Measurements from ENCODE around the gene SLC35D3.

Gene SLC35D3

GRCh38 chr6:136886091-136886490 is 36.0 kb upstream of the SLC35D3 start:
- no peaks in the 10 kb centered on the region for H3K79me2 ChIP-seq (ENCODE audit: low read length)
- no peaks in the 10 kb centered on the region for H3K36me3 ChIP-seq (replicated peaks; ENCODE audit: insufficient read depth, low read length)
- H3K4me3 ChIP-seq (ENCODE audit: low read length), result no peak overlapping the region
- H3K27me3 ChIP-seq (replicated peaks; ENCODE audit: insufficient read depth, low read length), result no peaks in the 10 kb centered on the region
- H3K9ac ChIP-seq (ENCODE audit: low read length), result no peak overlapping the region
- no peak overlapping the region for H3K4me2 ChIP-seq (ENCODE audit: low read depth, low read length)
- H3K4me1 ChIP-seq (ENCODE audit: low read length), result no peaks in the 10 kb centered on the region
- H3F3A ChIP-seq (ENCODE audit: insufficient read depth, low read length), result no peaks in the 10 kb centered on the region
- H3K27ac ChIP-seq (ENCODE audit: low read length), result no peak overlapping the region
- no peaks in the 10 kb centered on the region for H3K9me3 ChIP-seq (replicated peaks; ENCODE audit: insufficient read depth, low read length)
- H3K9me2 ChIP-seq (replicated peaks; ENCODE audit: insufficient read depth, low read length), result no peaks in the 10 kb centered on the region
- no peaks in the 10 kb centered on the region for H4K20me1 ChIP-seq (ENCODE audit: insufficient read depth, low read length)
- TF ChIP-seq EZH2phosphoT487 (IDR thresholded peaks at IDR 0.05; ENCODE audit: low read length) (no peak), CTCF (IDR thresholded peaks at IDR 0.05; ENCODE audit: low read length) (no peak)
- no peak for DNase-seq
- no peak overlapping the region for H2AFZ ChIP-seq (ENCODE audit: low read length)

- no peak for DNase-seq
- TF ChIP-seq EZH2phosphoT487 (IDR thresholded peaks at IDR 0.05; ENCODE audit: low read length), result no peak
- TF ChIP-seq CTCF (IDR thresholded peaks at IDR 0.05; ENCODE audit: low read length), result no peak
- TF ChIP-seq EZH2 (optimal IDR thresholded peaks at IDR 0.05; ENCODE audit: low read depth, low read length), result no peak
- no peaks in the 10 kb centered on the region for H3K27me3 ChIP-seq (replicated peaks; ENCODE audit: insufficient read depth, low read length)
Measured at GRCh38 chr6:136887953-136888352, 34.1 kb upstream of the SLC35D3 start.

GRCh38 chr6:136889271-136890193 is 32.6 kb upstream of the SLC35D3 start:
- no peak for TF ChIP-seq EZH2phosphoT487 (IDR thresholded peaks at IDR 0.05; ENCODE audit: low read length)
- TF ChIP-seq CTCF (IDR thresholded peaks at IDR 0.05; ENCODE audit: low read length), result no peak
- no peak for TF ChIP-seq EZH2 (optimal IDR thresholded peaks at IDR 0.05; ENCODE audit: low read depth, low read length)
- Histone ChIP-seq H3K27ac (ENCODE audit: low read length) (no peak overlapping the region), H3K36me3 (replicated peaks; ENCODE audit: insufficient read depth, low read length) (no peaks in the 10 kb centered on the region), H3K9me3 (replicated peaks; ENCODE audit: insufficient read depth, low read length) (no peaks in the 10 kb centered on the region), H2AFZ (ENCODE audit: low read length) (no peak overlapping the region), H3K9ac (ENCODE audit: low read length) (no peak overlapping the region), H3K4me2 (ENCODE audit: low read depth, low read length) (no peak overlapping the region), H3K27me3 (replicated peaks; ENCODE audit: insufficient read depth, low read length) (no peaks in the 10 kb centered on the region), H3K4me3 (ENCODE audit: low read length) (no peak overlapping the region), H3F3A (ENCODE audit: insufficient read depth, low read length) (no peaks in the 10 kb centered on the region), H4K20me1 (ENCODE audit: insufficient read depth, low read length) (no peaks in the 10 kb centered on the region), H3K9me2 (replicated peaks; ENCODE audit: insufficient read depth, low read length) (no peaks in the 10 kb centered on the region), H3K4me1 (ENCODE audit: low read length) (no peaks in the 10 kb centered on the region), H3K79me2 (ENCODE audit: low read length) (no peaks in the 10 kb centered on the region)
- DNase-seq, result no peak

More at GRCh38 chr6:136887953-136888352, 34.1 kb upstream of the SLC35D3 start:
- Histone ChIP-seq H3K4me3 (ENCODE audit: low read length) (no peak overlapping the region), H2AFZ (ENCODE audit: low read length) (no peak overlapping the region), H3K27ac (ENCODE audit: low read length) (no peak overlapping the region), H3K9ac (ENCODE audit: low read length) (no peak overlapping the region), H3F3A (ENCODE audit: insufficient read depth, low read length) (no peaks in the 10 kb centered on the region), H3K9me2 (replicated peaks; ENCODE audit: insufficient read depth, low read length) (no peaks in the 10 kb centered on the region), H4K20me1 (ENCODE audit: insufficient read depth, low read length) (no peaks in the 10 kb centered on the region), H3K9me3 (replicated peaks; ENCODE audit: insufficient read depth, low read length) (no peaks in the 10 kb centered on the region), H3K79me2 (ENCODE audit: low read length) (no peaks in the 10 kb centered on the region), H3K36me3 (replicated peaks; ENCODE audit: insufficient read depth, low read length) (no peaks in the 10 kb centered on the region), H3K4me1 (ENCODE audit: low read length) (no peaks in the 10 kb centered on the region), H3K4me2 (ENCODE audit: low read depth, low read length) (no peak overlapping the region)

All from MM.1S (cell line).